Vagina (tissue), 2 donors: Measurements from ENCODE around the gene NXT1.

Source experiments
- POLR2A ChIP-seq, 2 donors: fragments of 450-650 bp; IDR thresholded peaks; one replicate each; pipeline ENCODE4 v1.6.1; 2017; ENCODE audit warnings: antibody characterized with exemption in 2 of 2, mild to moderate bottlenecking in 2 of 2, moderate library complexity in 2 of 2
- POLR2AphosphoS5 ChIP-seq, 2 donors: sonication (generic); formaldehyde crosslinking; IDR thresholded peaks; one replicate each; pipeline ENCODE4 v1.9.0; 2017; ENCODE audit warnings: antibody characterized with exemption in 2 of 2, mild to moderate bottlenecking in 2 of 2, low read depth in 1 of 2; ENCODE audit not compliant: insufficient read depth in 1 of 2
- TF ChIP-seq, protein P1 (sequence below), 3 experiments: fragments of 450-650 bp in 2 of 3; fragments of 200-600 bp in 1 of 3; sonication (generic) in 1 of 3; IDR thresholded peaks; one replicate each; pipeline ENCODE4 v1.5.1; 2017 to 2019; ENCODE audit warnings: antibody characterized with exemption in 3 of 3, mild to moderate bottlenecking in 2 of 3, moderate library complexity in 2 of 3

DNA sequence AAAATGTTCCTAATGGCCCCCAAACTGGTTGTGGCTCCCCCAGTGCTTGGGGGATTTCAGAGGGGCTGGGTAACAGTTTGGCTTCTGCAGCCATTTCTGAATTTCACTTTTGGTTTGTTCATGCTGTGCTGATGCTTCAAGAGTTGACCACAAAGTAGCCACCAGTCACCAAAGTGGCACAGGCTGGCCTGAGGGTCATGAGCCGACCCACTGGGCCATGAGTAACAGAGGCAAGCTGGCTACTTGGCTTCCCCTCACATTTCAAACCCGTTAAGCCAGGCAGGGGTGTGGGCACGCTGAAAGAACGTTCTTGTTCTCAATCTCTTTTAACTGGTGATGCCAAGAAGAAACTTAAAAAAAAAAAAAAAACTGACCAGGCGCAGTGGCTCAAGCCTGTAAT lies 15.1 kb upstream of the NXT1 start:
- TF ChIP-seq, protein P1, sequence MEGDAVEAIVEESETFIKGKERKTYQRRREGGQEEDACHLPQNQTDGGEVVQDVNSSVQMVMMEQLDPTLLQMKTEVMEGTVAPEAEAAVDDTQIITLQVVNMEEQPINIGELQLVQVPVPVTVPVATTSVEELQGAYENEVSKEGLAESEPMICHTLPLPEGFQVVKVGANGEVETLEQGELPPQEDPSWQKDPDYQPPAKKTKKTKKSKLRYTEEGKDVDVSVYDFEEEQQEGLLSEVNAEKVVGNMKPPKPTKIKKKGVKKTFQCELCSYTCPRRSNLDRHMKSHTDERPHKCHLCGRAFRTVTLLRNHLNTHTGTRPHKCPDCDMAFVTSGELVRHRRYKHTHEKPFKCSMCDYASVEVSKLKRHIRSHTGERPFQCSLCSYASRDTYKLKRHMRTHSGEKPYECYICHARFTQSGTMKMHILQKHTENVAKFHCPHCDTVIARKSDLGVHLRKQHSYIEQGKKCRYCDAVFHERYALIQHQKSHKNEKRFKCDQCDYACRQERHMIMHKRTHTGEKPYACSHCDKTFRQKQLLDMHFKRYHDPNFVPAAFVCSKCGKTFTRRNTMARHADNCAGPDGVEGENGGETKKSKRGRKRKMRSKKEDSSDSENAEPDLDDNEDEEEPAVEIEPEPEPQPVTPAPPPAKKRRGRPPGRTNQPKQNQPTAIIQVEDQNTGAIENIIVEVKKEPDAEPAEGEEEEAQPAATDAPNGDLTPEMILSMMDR (IDR thresholded peaks at IDR 0.05) = no peak
- no peak for TF ChIP-seq POLR2A (IDR thresholded peaks at IDR 0.05)
- no peak for TF ChIP-seq POLR2AphosphoS5 (IDR thresholded peaks at IDR 0.05; ENCODE audit: insufficient read depth in 1 of 2, low read depth in 1 of 2)
